HG03432 (cell line): ENCODE data around the gene FAXDC2.
A peak's percentile ranks its signal among the peaks of the same experiment; 100 is the strongest.
"Not testable (repeated sequence)": the region's sequence is repeated elsewhere in the genome, so short reads cannot be mapped to it uniquely, and the experiment has no call there.

Experiments used
- ATAC-seq: cut with Tn5 transposase; IDR thresholded peaks from one replicate; pipeline ENCODE4 v1.9.1; 2021; ENCODE audit warnings: mild to moderate bottlenecking, moderate library complexity; ENCODE audit not compliant: unreplicated experiment

FAXDC2 gene

GRCh38 chr5:154862766-154863165 lies 12.4 kb upstream of the FAXDC2 start:
- ATAC-seq: no peak

GRCh38 chr5:154861946-154862345 lies 11.5 kb upstream of the FAXDC2 start:
- no peak for ATAC-seq

GRCh38 chr5:154860765-154861164 lies 10.4 kb upstream of the FAXDC2 start:
- ATAC-seq: no peak

- ATAC-seq: no peak
Observed at GRCh38 chr5:154860123-154860522, 9.7 kb upstream of the FAXDC2 start.

GRCh38 chr5:154858972-154859871 lies 8.8 kb upstream of the FAXDC2 start:
- ATAC-seq: no peak

GRCh38 chr5:154858297-154858971 lies 8.0 kb upstream of the FAXDC2 start, which contains the start of gene CNOT8:
CNOT8 (plus strand) TSS chr5:154858627; CDS start chr5:154863279, 4,652 bp downstream.
- peak; percentile 80 for ATAC-seq

- peak; percentile 73 for ATAC-seq
Observed at GRCh38 chr5:154857530-154858296, 7.3 kb upstream of the FAXDC2 start.

- ATAC-seq: no peak
Observed at GRCh38 chr5:154851351-154851750, 948 bp upstream of the FAXDC2 start.

- ATAC-seq: no peak
Observed at GRCh38 chr5:154849791-154850201, 607 bp downstream of the FAXDC2 start.

GRCh38 chr5:154849264-154849785 lies 1.1 kb downstream of the FAXDC2 start:
- no peak for ATAC-seq

- no peak for ATAC-seq
Observed at GRCh38 chr5:154844809-154845208, 5.6 kb downstream of the FAXDC2 start.

- no peak for ATAC-seq
Observed at GRCh38 chr5:154842689-154843530, 7.5 kb downstream of the FAXDC2 start.

GRCh38 chr5:154841273-154841661 lies 9.1 kb downstream of the FAXDC2 start:
- no peak for ATAC-seq

- ATAC-seq: no peak
Observed at GRCh38 chr5:154840435-154841272, 9.7 kb downstream of the FAXDC2 start.

GRCh38 chr5:154837009-154837901 lies 13.1 kb downstream of the FAXDC2 start:
- ATAC-seq: no peak

- no peak for ATAC-seq
Observed at GRCh38 chr5:154836225-154836624, 14.2 kb downstream of the FAXDC2 start.

- not testable (repeated sequence) for ATAC-seq
Observed at GRCh38 chr5:154835701-154836052, 14.7 kb downstream of the FAXDC2 start.

GRCh38 chr5:154834053-154834452 lies 16.4 kb downstream of the FAXDC2 start:
- ATAC-seq: no peak
